Neural cell (in vitro differentiated cells): ENCODE results near the gene TNFRSF13B.

Experiments
- EZH2 ChIP-seq: fragments of 200-600, 300-800 bp; shearing (Covaris generic), sonication (generic); IDR thresholded peaks from 2 replicates; pipeline ENCODE4 v1.6.1; 2014; ENCODE audit warnings: antibody characterized with exemption, low read length, borderline replicate concordance, mild to moderate bottlenecking; ENCODE audit not compliant: insufficient read depth, poor library complexity, severe bottlenecking
- TF ChIP-seq, protein P1 (sequence below): IDR thresholded peaks from 2 replicates; pipeline ENCODE4 v1.6.1; 2012; ENCODE audit warnings: borderline replicate concordance
- TF ChIP-seq, protein P2 (sequence below): fragments of 450-650 bp; IDR thresholded peaks from 2 replicates; pipeline ENCODE4 v1.5.1; 2014; ENCODE audit warnings: antibody characterized with exemption, mild to moderate bottlenecking, moderate library complexity; ENCODE audit not compliant: poor library complexity, severe bottlenecking

DNA sequence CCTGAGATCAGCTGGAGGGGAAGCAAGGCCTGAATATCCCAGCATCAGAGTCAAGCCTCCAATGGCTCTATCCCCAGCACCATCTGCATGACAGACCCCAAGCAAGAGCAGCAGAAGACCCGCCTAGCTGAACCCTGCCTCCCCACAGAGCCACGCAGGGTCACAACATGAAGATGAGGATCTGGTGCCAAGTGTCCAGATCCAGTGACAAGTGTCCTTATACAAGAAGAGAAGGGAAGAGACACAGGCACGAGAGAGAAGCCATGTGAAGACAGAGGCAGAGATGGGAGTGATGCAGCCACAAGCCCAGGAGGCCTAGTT is 28.9 kb downstream of the TNFRSF13B start:
- TF ChIP-seq, protein P1, sequence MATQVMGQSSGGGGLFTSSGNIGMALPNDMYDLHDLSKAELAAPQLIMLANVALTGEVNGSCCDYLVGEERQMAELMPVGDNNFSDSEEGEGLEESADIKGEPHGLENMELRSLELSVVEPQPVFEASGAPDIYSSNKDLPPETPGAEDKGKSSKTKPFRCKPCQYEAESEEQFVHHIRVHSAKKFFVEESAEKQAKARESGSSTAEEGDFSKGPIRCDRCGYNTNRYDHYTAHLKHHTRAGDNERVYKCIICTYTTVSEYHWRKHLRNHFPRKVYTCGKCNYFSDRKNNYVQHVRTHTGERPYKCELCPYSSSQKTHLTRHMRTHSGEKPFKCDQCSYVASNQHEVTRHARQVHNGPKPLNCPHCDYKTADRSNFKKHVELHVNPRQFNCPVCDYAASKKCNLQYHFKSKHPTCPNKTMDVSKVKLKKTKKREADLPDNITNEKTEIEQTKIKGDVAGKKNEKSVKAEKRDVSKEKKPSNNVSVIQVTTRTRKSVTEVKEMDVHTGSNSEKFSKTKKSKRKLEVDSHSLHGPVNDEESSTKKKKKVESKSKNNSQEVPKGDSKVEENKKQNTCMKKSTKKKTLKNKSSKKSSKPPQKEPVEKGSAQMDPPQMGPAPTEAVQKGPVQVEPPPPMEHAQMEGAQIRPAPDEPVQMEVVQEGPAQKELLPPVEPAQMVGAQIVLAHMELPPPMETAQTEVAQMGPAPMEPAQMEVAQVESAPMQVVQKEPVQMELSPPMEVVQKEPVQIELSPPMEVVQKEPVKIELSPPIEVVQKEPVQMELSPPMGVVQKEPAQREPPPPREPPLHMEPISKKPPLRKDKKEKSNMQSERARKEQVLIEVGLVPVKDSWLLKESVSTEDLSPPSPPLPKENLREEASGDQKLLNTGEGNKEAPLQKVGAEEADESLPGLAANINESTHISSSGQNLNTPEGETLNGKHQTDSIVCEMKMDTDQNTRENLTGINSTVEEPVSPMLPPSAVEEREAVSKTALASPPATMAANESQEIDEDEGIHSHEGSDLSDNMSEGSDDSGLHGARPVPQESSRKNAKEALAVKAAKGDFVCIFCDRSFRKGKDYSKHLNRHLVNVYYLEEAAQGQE, result no peak
- TF ChIP-seq, protein P2, sequence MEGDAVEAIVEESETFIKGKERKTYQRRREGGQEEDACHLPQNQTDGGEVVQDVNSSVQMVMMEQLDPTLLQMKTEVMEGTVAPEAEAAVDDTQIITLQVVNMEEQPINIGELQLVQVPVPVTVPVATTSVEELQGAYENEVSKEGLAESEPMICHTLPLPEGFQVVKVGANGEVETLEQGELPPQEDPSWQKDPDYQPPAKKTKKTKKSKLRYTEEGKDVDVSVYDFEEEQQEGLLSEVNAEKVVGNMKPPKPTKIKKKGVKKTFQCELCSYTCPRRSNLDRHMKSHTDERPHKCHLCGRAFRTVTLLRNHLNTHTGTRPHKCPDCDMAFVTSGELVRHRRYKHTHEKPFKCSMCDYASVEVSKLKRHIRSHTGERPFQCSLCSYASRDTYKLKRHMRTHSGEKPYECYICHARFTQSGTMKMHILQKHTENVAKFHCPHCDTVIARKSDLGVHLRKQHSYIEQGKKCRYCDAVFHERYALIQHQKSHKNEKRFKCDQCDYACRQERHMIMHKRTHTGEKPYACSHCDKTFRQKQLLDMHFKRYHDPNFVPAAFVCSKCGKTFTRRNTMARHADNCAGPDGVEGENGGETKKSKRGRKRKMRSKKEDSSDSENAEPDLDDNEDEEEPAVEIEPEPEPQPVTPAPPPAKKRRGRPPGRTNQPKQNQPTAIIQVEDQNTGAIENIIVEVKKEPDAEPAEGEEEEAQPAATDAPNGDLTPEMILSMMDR, result no peak
- TF ChIP-seq EZH2, result no peak
